Osteoblast (primary cell): ENCODE results near the gene NAA40. TPM values are rescaled to one million over a fixed set of nuclear protein-coding genes. Genes with fewer than 3 reads are reported as not detected.
A peak's percentile ranks its signal among the peaks of the same experiment; 100 is the strongest.

Source experiments
- DNase-seq: peaks from one replicate; pipeline ENCODE4 v3.0.0; 2011; ENCODE audit warnings: low spot score, mixed read lengths; ENCODE audit not compliant: insufficient read length; ENCODE audit errors: missing footprints
- H2AFZ ChIP-seq: 2 replicates; pipeline ENCODE4 v1.6.0; 2011; ENCODE audit warnings: mild to moderate bottlenecking, low read length
- H3K27ac ChIP-seq: 2 replicates; pipeline ENCODE4 v1.5.1; 2011; ENCODE audit warnings: mild to moderate bottlenecking, low read depth, low read length, moderate library complexity
- H3K27me3 ChIP-seq: 2 replicates; pipeline ENCODE4 v1.6.0; 2012; ENCODE audit warnings: mild to moderate bottlenecking, control low read depth, inconsistent platforms, low read length, moderate library complexity; ENCODE audit not compliant: insufficient read depth
- H3K36me3 ChIP-seq: 2 replicates; pipeline ENCODE4 v1.5.1; 2011; ENCODE audit warnings: mild to moderate bottlenecking, low read length, control low read depth, moderate library complexity; ENCODE audit not compliant: insufficient read depth
- H3K4me1 ChIP-seq: 2 replicates; pipeline ENCODE4 v1.5.1; 2011; ENCODE audit warnings: mild to moderate bottlenecking, low read length, control low read depth, moderate library complexity; ENCODE audit not compliant: insufficient read depth
- H3K4me2 ChIP-seq: 2 replicates; pipeline ENCODE4 v1.6.0; 2011; ENCODE audit warnings: mild to moderate bottlenecking, low read length; ENCODE audit not compliant: insufficient read depth
- H3K4me3 ChIP-seq: fragments of 200-600 bp; sonication (generic); 3 replicates; pipeline ENCODE4 v1.5.1; 2012; ENCODE audit warnings: mild to moderate bottlenecking, low read length, inconsistent platforms; ENCODE audit not compliant: insufficient read depth
- H3K79me2 ChIP-seq: 2 replicates; pipeline ENCODE4 v1.6.0; 2012; ENCODE audit warnings: mild to moderate bottlenecking, low read length, control low read depth, inconsistent platforms; ENCODE audit not compliant: insufficient read depth
- H3K9me3 ChIP-seq: 2 replicates; pipeline ENCODE4 v1.5.1; 2011; ENCODE audit warnings: low read depth, low read length, control low read depth
- H4K20me1 ChIP-seq: 2 replicates; pipeline ENCODE4 v1.6.0; 2012; ENCODE audit warnings: mild to moderate bottlenecking, low read length, control low read depth; ENCODE audit not compliant: insufficient read depth
- CTCF ChIP-seq: IDR thresholded peaks from 2 replicates; pipeline ENCODE4 v1.5.1; 2011; ENCODE audit warnings: mild to moderate bottlenecking, low read depth, low read length, moderate library complexity; ENCODE audit errors: extremely low read depth
- total RNA-seq: library from RNA; depleted of rRNA; stranded (reverse); fragments of >200 nt; gene quantifications from 2 replicates; pipeline ENCODE4 v1.2.3, GENCODE V29; 2012

NAA40 gene
- total RNA-seq, 1 donor, result 11.9 TPM

- Histone ChIP-seq H3K9me3 (no peaks in the 10 kb centered on the region), H2AFZ (no peak overlapping the region), H3K36me3 (peaks cover 20% of the 10 kb centered on the region), H3K4me2 (peak overlapping the region; percentile 61), H3K79me2 (no peaks in the 10 kb centered on the region), H4K20me1 (peaks cover 32% of the 10 kb centered on the region), H3K4me3 (no peak overlapping the region), H3K27me3 (no peaks in the 10 kb centered on the region), H3K4me1 (peaks cover 9% of the 10 kb centered on the region), H3K27ac (no peak overlapping the region)
- peak; percentile 93 for DNase-seq
- no peak for TF ChIP-seq CTCF
Observed at GRCh38 chr11:63999349-64000025, 60.7 kb downstream of the NAA40 start.

- Histone ChIP-seq H3K4me1 (peaks cover 9% of the 10 kb centered on the region), H4K20me1 (peaks cover 25% of the 10 kb centered on the region), H3K27ac (no peak overlapping the region), H3K27me3 (no peaks in the 10 kb centered on the region), H3K4me2 (peak overlapping the region; percentile 61), H2AFZ (no peak overlapping the region), H3K4me3 (peak overlapping the region; percentile 62), H3K9me3 (no peaks in the 10 kb centered on the region), H3K36me3 (peaks cover 15% of the 10 kb centered on the region), H3K79me2 (no peaks in the 10 kb centered on the region)
- DNase-seq, result peak; percentile 100
- peak; percentile 47 for TF ChIP-seq CTCF
Observed at GRCh38 chr11:64000026-64000739, 61.4 kb downstream of the NAA40 start.

- Histone ChIP-seq H4K20me1 (peaks cover 23% of the 10 kb centered on the region), H3K4me2 (peak overlapping the region; percentile 61), H3K36me3 (peaks cover 12% of the 10 kb centered on the region), H3K4me3 (peak overlapping the region; percentile 62), H3K4me1 (peaks cover 9% of the 10 kb centered on the region), H3K79me2 (no peaks in the 10 kb centered on the region), H3K27ac (no peak overlapping the region), H3K27me3 (no peaks in the 10 kb centered on the region), H3K9me3 (no peaks in the 10 kb centered on the region), H2AFZ (no peak overlapping the region)
- TF ChIP-seq CTCF, result no peak
- no peak for DNase-seq
Observed at GRCh38 chr11:64000740-64001483, 62.1 kb downstream of the NAA40 start.
